Keratinocyte (primary cell): ENCODE measurements around the gene SAPCD1. TPM values are rescaled to one million over a fixed set of nuclear protein-coding genes. Genes with fewer than 3 reads are reported as not detected.

Source experiments
- DNase-seq: peaks from one replicate; pipeline ENCODE4 v3.0.0-alpha.2; 2011; ENCODE audit warnings: low read depth, missing footprints, low spot score
- FAIRE-seq: peaks from 2 replicates; lab custom pipeline; 2011; peaks lifted over from hg19 to GRCh38; lab: Jason Lieb, UNC
- H2AFZ ChIP-seq: 2 replicates; pipeline ENCODE4 v1.6.0; 2012; ENCODE audit warnings: low read length, control low read depth, inconsistent platforms; ENCODE audit not compliant: control insufficient read depth
- H3K27ac ChIP-seq: 2 replicates; pipeline ENCODE4 v1.5.1; 2011; ENCODE audit warnings: low read length; ENCODE audit not compliant: control insufficient read depth, insufficient read depth
- H3K27me3 ChIP-seq: 3 replicates; pipeline ENCODE4 v1.6.0; 2011; ENCODE audit warnings: low read length; ENCODE audit not compliant: control insufficient read depth, insufficient read depth; ENCODE audit errors: extremely low read depth
- H3K36me3 ChIP-seq, 2 experiments: 2 replicates in 1 of 2; 3 replicates in 1 of 2; pipeline ENCODE4 v1.5.1; 2011; ENCODE audit warnings: low read length in 2 of 2, mild to moderate bottlenecking in 1 of 2; ENCODE audit not compliant: control insufficient read depth in 2 of 2, insufficient read depth in 2 of 2; ENCODE audit errors: extremely low read depth in 1 of 2
- H3K4me1 ChIP-seq: 3 replicates; pipeline ENCODE4 v1.5.1; 2011; ENCODE audit warnings: low read length; ENCODE audit not compliant: control insufficient read depth, insufficient read depth; ENCODE audit errors: extremely low read depth
- H3K4me2 ChIP-seq: 3 replicates; pipeline ENCODE4 v1.6.0; 2011; ENCODE audit warnings: low read depth, low read length; ENCODE audit not compliant: control insufficient read depth, insufficient read depth; ENCODE audit errors: extremely low read depth
- H3K4me3 ChIP-seq, 3 experiments: fragments of 200-600 bp in 1 of 3; sonication (generic) in 1 of 3; 2 replicates in 2 of 3; 3 replicates in 1 of 3; pipeline ENCODE4 v1.5.1; 2011 to 2016; ENCODE audit warnings: low read length in 3 of 3, mild to moderate bottlenecking in 3 of 3, control low read depth in 2 of 3, inconsistent platforms in 1 of 3, low read depth in 1 of 3, mixed read lengths in 1 of 3, mixed run types in 1 of 3, moderate library complexity in 1 of 3; ENCODE audit not compliant: control insufficient read depth in 2 of 3, insufficient read depth in 2 of 3; ENCODE audit errors: extremely low read depth in 1 of 3
- H3K79me2 ChIP-seq: 2 replicates; pipeline ENCODE4 v1.6.0; 2012; ENCODE audit warnings: low read length; ENCODE audit not compliant: control insufficient read depth, insufficient read depth
- H3K9ac ChIP-seq: 3 replicates; pipeline ENCODE4 v1.6.0; 2011; ENCODE audit warnings: low read length; ENCODE audit not compliant: control insufficient read depth, insufficient read depth; ENCODE audit errors: extremely low read depth
- H3K9me1 ChIP-seq: 3 replicates; pipeline ENCODE4 v1.6.0; 2011; ENCODE audit warnings: low read length; ENCODE audit not compliant: control insufficient read depth, insufficient read depth; ENCODE audit errors: extremely low read depth
- H3K9me3 ChIP-seq: 2 replicates; pipeline ENCODE4 v1.5.1; 2012; ENCODE audit warnings: low read depth, low read length; ENCODE audit not compliant: control insufficient read depth
- H4K20me1 ChIP-seq: 3 replicates; pipeline ENCODE4 v1.6.0; 2011; ENCODE audit warnings: low read length; ENCODE audit not compliant: control insufficient read depth, insufficient read depth; ENCODE audit errors: extremely low read depth
- CTCF ChIP-seq, 3 experiments: IDR thresholded peaks in 1 of 3; conservative IDR thresholded peaks in 1 of 3; optimal IDR thresholded peaks in 1 of 3; 2 replicates in 2 of 3; 3 replicates in 1 of 3; pipeline versions ENCODE3 to v1.5.1; 2011; ENCODE audit warnings: low read length in 3 of 3, mild to moderate bottlenecking in 3 of 3, moderate library complexity in 2 of 3, control low read depth in 1 of 3, inconsistent platforms in 1 of 3; ENCODE audit not compliant: insufficient read depth in 2 of 3; ENCODE audit errors: extremely low read depth in 1 of 3
- EZH2 ChIP-seq: IDR thresholded peaks from one replicate; pipeline ENCODE4 v1.6.1; 2012; ENCODE audit warnings: inconsistent platforms, mild to moderate bottlenecking, low read length, moderate library complexity
- dilution Hi-C: fragments of 300-500 bp; cut with MboI; formaldehyde crosslinking; loops from one replicate; pipeline ENCODE4 v1.7.0; 2020; ENCODE audit warnings: low sequenced_read_pairs; ENCODE audit not compliant: extremely low pct_ligation_motif_present
- polyA plus RNA-seq, 5 experiments: library from polyadenylated mRNA; depleted of rRNA in 3 of 5; stranded (reverse) in 3 of 5; stranded (forward) in 1 of 5; unstranded in 1 of 5; fragments of >200 nt; gene quantifications; 1 replicate in 1 of 5; 2 replicates in 3 of 5; 3 replicates in 1 of 5; pipeline versions ENCODE4 v1.2.1 to v1.2.3, GENCODE V29; 2011 to 2012; ENCODE audit warnings: missing spikeins in 2 of 5, low read depth in 1 of 5, low replicate concordance in 1 of 5

The SAPCD1 gene
- polyA plus RNA-seq, 1 donor (not counting 4 experiments of a cell fraction or from before 2014, with no cell fraction given) = 2.1 TPM

- H3K9me1 ChIP-seq = peaks cover 2% of the 10 kb centered on the region
- dilution Hi-C loops = no loop called here
- H3K79me2 ChIP-seq = peaks cover 36% of the 10 kb centered on the region
- TF ChIP-seq EZH2 (no peak), CTCF (optimal IDR thresholded peaks at IDR 0.05 in 1 of 3, IDR thresholded peaks at IDR 0.05 in 1 of 3, conservative IDR thresholded peaks at IDR 0.05 in 1 of 3; ENCODE audit: extremely low read depth in 1 of 3, insufficient read depth in 2 of 3, low read length in 3 of 3) (peak in 1 of 3 experiments; percentile 40)
- H3K27me3 ChIP-seq = no peaks in the 10 kb centered on the region
- peak overlapping the region in 2 of 3 experiments; percentile 37 to 43 for H3K4me3 ChIP-seq
- peaks cover 13 to 30% of the 10 kb centered on the region in 2 experiments for H3K36me3 ChIP-seq
- DNase-seq (no peak), FAIRE-seq (peak; percentile 60)
- H3K9me3 ChIP-seq = no peaks in the 10 kb centered on the region
- peak overlapping the region; percentile 65 for H2AFZ ChIP-seq
- H4K20me1 ChIP-seq = peaks cover 11% of the 10 kb centered on the region
- peaks cover 39% of the 10 kb centered on the region for H3K4me1 ChIP-seq
- H3K9ac ChIP-seq = peak overlapping the region; percentile 64
- H3K4me2 ChIP-seq = peak overlapping the region; percentile 77
- H3K27ac ChIP-seq = peak overlapping the region; percentile 80
Measured at GRCh38 chr6:31737991-31738979, 24.2 kb upstream of the SAPCD1 start.

GRCh38 chr6:31739639-31740396 lies 22.6 kb upstream of the SAPCD1 start, which contains the start of gene MSH5:
TSS of gene MSH5 (plus strand) at chr6:31740005. CDS start at chr6:31740467, 462 bp downstream.
- H3K9me1 ChIP-seq = no peaks in the 10 kb centered on the region
- peak; percentile 23 for FAIRE-seq
- peak within 1 kb of the TSS; percentile 72 to 88 (median 87) for H3K4me3 ChIP-seq

More at GRCh38 chr6:31739639-31740396, 22.6 kb upstream of the SAPCD1 start, which contains the start of gene MSH5:
- Histone ChIP-seq H2AFZ (peak within 1 kb of the TSS; percentile 87), H3K27me3 (no peaks in the 10 kb centered on the region), H3K79me2 (peaks cover 21% of the 10 kb centered on the region), H3K4me1 (peaks cover 26% of the 10 kb centered on the region), H3K9me3 (no peaks in the 10 kb centered on the region), H3K36me3 (peaks cover 2 to 17% of the 10 kb centered on the region in 2 experiments), H3K27ac (peak within 1 kb of the TSS; percentile 83), H4K20me1 (no peaks in the 10 kb centered on the region), H3K9ac (peak within 1 kb of the TSS; percentile 88), H3K4me2 (peak within 1 kb of the TSS; percentile 81)
- dilution Hi-C loops = no loop called here
- peak; percentile 93 for DNase-seq
- no peak for TF ChIP-seq EZH2
- no peak for TF ChIP-seq CTCF (optimal IDR thresholded peaks at IDR 0.05 in 1 of 3, IDR thresholded peaks at IDR 0.05 in 1 of 3, conservative IDR thresholded peaks at IDR 0.05 in 1 of 3; ENCODE audit: extremely low read depth in 1 of 3, insufficient read depth in 2 of 3, low read length in 3 of 3)
